Measurements from ENCODE around the gene TMEFF2.

TMEFF2 gene

GRCh38 chr2:191912764-191913163, 282.0 kb downstream of the TMEFF2 start:
- no peak for DNase-seq (ENCODE audit: low read depth in 2 of 3, low spot score in 2 of 3)

- DNase-seq (ENCODE audit: low read depth in 2 of 3, low spot score in 2 of 3), result no peak
These were observed 284.2 kb downstream of the TMEFF2 start for GRCh38 chr2:191910518-191910917.

GRCh38 chr2:191908874-191909273, 285.9 kb downstream of the TMEFF2 start:
- no peak for DNase-seq (ENCODE audit: low read depth in 2 of 3, low spot score in 2 of 3)

- no peak for DNase-seq (ENCODE audit: low read depth in 2 of 3, low spot score in 2 of 3)
These were observed 287.2 kb downstream of the TMEFF2 start for GRCh38 chr2:191907545-191907944.

GRCh38 chr2:191907091-191907490, 287.6 kb downstream of the TMEFF2 start:
- DNase-seq (ENCODE audit: low read depth in 2 of 3, low spot score in 2 of 3), result no peak

- DNase-seq (ENCODE audit: low read depth in 2 of 3, low spot score in 2 of 3), result no peak
These were observed 289.4 kb downstream of the TMEFF2 start for GRCh38 chr2:191905336-191905735.

GRCh38 chr2:191901031-191901430, 293.7 kb downstream of the TMEFF2 start:
- DNase-seq (ENCODE audit: low read depth in 2 of 3, low spot score in 2 of 3), result no peak

GRCh38 chr2:191899410-191899809, 295.3 kb downstream of the TMEFF2 start:
- no peak for DNase-seq (ENCODE audit: low read depth in 2 of 3, low spot score in 2 of 3)
